WTC11 (cell line): ENCODE measurements around the gene TOX2. TPM values are rescaled to one million over a fixed set of nuclear protein-coding genes. Genes with fewer than 3 reads are reported as not detected.

Experiments
- ATAC-seq: fragments of 200-7000 bp; cut with Tn5 transposase; 2 replicates; pipeline ENCODE4 v1.10.0; 2021; ENCODE audit warnings: mild to moderate bottlenecking, moderate library complexity
- CTCF ChIA-PET: fragments of 300-600 bp; sonication (Branson Sonifier 250); formaldehyde crosslinking; loops from one replicate; lab custom pipeline; 2021; ENCODE audit warnings: antibody characterized with exemption; lab: Charles Lee
- POLR2A ChIA-PET: fragments of 350-600 bp; sonication (Branson Sonifier 250); formaldehyde crosslinking; loops from one replicate; lab custom pipeline; 2021; ENCODE audit warnings: antibody characterized with exemption; lab: Charles Lee
- DNase-seq: peaks from one replicate; pipeline ENCODE4 v3.0.0; 2021; ENCODE audit warnings: low spot score
- H3K27ac Mint-ChIP-seq: 2 replicates; pipeline ENCODE4 v1.8.0; 2021; ENCODE audit warnings: mixed read lengths
- H3K27me3 Mint-ChIP-seq: 2 replicates; pipeline ENCODE4 v1.8.0; 2021; ENCODE audit warnings: low read depth, mild to moderate bottlenecking, moderate library complexity, mixed read lengths
- H3K36me3 Mint-ChIP-seq: 2 replicates; pipeline ENCODE4 v1.8.0; 2021; ENCODE audit warnings: mixed read lengths
- H3K4me1 Mint-ChIP-seq: 2 replicates; pipeline ENCODE4 v1.8.0; 2022; ENCODE audit warnings: mixed read lengths
- H3K4me3 Mint-ChIP-seq: 2 replicates; pipeline ENCODE4 v1.8.0; 2021; ENCODE audit warnings: mild to moderate bottlenecking, moderate library complexity, mixed read lengths
- H3K9me3 Mint-ChIP-seq: 2 replicates; pipeline ENCODE4 v1.8.0; 2021; ENCODE audit warnings: mixed read lengths
- AR ChIP-seq: fragments of 250-450 bp; sonication (Bioruptor Pico); IDR thresholded peaks from 2 replicates; pipeline ENCODE4 v1.9.0; 2021; ENCODE audit warnings: mild to moderate bottlenecking
- CREB1 ChIP-seq: sonication (generic); formaldehyde crosslinking; IDR thresholded peaks from 2 replicates; pipeline ENCODE4 v1.8.0; 2023; ENCODE audit warnings: mild to moderate bottlenecking, missing genetic modification reagents
- E2F1 ChIP-seq: sonication (generic); formaldehyde crosslinking; IDR thresholded peaks from 2 replicates; pipeline ENCODE4 v1.8.0; 2022; ENCODE audit warnings: mild to moderate bottlenecking, missing genetic modification reagents
- FOXP1 ChIP-seq: sonication (generic); formaldehyde crosslinking; IDR thresholded peaks from 2 replicates; pipeline ENCODE4 v1.8.0; 2022; ENCODE audit warnings: missing genetic modification reagents, mild to moderate bottlenecking, moderate library complexity, borderline replicate concordance
- GABPB1 ChIP-seq: sonication (generic); formaldehyde crosslinking; IDR thresholded peaks from 2 replicates; pipeline ENCODE4 v1.8.1; 2023; ENCODE audit warnings: mild to moderate bottlenecking, missing genetic modification reagents
- IRF2 ChIP-seq: sonication (generic); formaldehyde crosslinking; IDR thresholded peaks from 2 replicates; pipeline ENCODE4 v1.8.0; 2022; ENCODE audit warnings: low read depth, missing genetic modification reagents, borderline replicate concordance
- JAZF1 ChIP-seq: fragments of 250-450 bp; sonication (Bioruptor Pico); IDR thresholded peaks from 2 replicates; pipeline ENCODE4 v1.9.0; 2021; ENCODE audit warnings: moderate library complexity, mild to moderate bottlenecking, inconsistent platforms
- JUN ChIP-seq: sonication (generic); formaldehyde crosslinking; IDR thresholded peaks from 2 replicates; pipeline ENCODE4 v1.8.0; 2023; ENCODE audit warnings: mild to moderate bottlenecking, missing genetic modification reagents
- MLX ChIP-seq: sonication (generic); formaldehyde crosslinking; IDR thresholded peaks from 2 replicates; pipeline ENCODE4 v1.8.1; 2023; ENCODE audit warnings: mild to moderate bottlenecking, missing genetic modification reagents, moderate library complexity
- MYBL2 ChIP-seq: sonication (generic); formaldehyde crosslinking; IDR thresholded peaks from 2 replicates; pipeline ENCODE4 v1.8.1; 2023; ENCODE audit warnings: mild to moderate bottlenecking, moderate library complexity, missing genetic modification reagents
- NR3C1 ChIP-seq: sonication (generic); formaldehyde crosslinking; conservative IDR thresholded peaks from 2 replicates; pipeline ENCODE4 v1.8.1; 2023; ENCODE audit warnings: low read depth, mild to moderate bottlenecking, missing genetic modification reagents
- OVOL2 ChIP-seq: fragments of 250-450 bp; sonication (Bioruptor Pico); IDR thresholded peaks from 2 replicates; pipeline ENCODE4 v1.9.0; 2021; ENCODE audit warnings: mild to moderate bottlenecking, borderline replicate concordance
- SOX15 ChIP-seq: fragments of 250-450 bp; sonication (Bioruptor Pico); IDR thresholded peaks from 2 replicates; pipeline ENCODE4 v1.9.0; 2021; ENCODE audit warnings: mild to moderate bottlenecking
- STAT6 ChIP-seq: sonication (generic); formaldehyde crosslinking; conservative IDR thresholded peaks from 2 replicates; pipeline ENCODE4 v1.8.1; 2023; ENCODE audit warnings: mild to moderate bottlenecking, low read depth, missing genetic modification reagents, moderate library complexity
- ZBTB43 ChIP-seq: sonication (generic); formaldehyde crosslinking; IDR thresholded peaks from 2 replicates; pipeline ENCODE4 v1.8.1; 2023; ENCODE audit warnings: mild to moderate bottlenecking, missing genetic modification reagents
- ZNF281 ChIP-seq: sonication (generic); formaldehyde crosslinking; IDR thresholded peaks from 2 replicates; pipeline ENCODE4 v1.8.0; 2023; ENCODE audit warnings: mild to moderate bottlenecking, missing genetic modification reagents
- ZNF416 ChIP-seq: fragments of 250-450 bp; sonication (Bioruptor Pico); IDR thresholded peaks from 2 replicates; pipeline ENCODE4 v1.9.0; 2021; ENCODE audit warnings: mild to moderate bottlenecking, inconsistent platforms
- ZSCAN18 ChIP-seq: fragments of 250-450 bp; sonication (Bioruptor Pico); IDR thresholded peaks from 2 replicates; pipeline ENCODE4 v2.1.2; 2022; ENCODE audit warnings: mild to moderate bottlenecking, moderate library complexity
- total RNA-seq: library from RNA; stranded (reverse); gene quantifications from 3 replicates; pipeline ENCODE4 v1.2.3, GENCODE V29; 2021

TOX2 gene
- total RNA-seq, 1 experiment from 2014 or later: 3.4 TPM

- TF ChIP-seq E2F1 (CRISPR knock-in tag) (no peak), MYBL2 (CRISPR knock-in tag) (no peak), ZSCAN18 (CRISPR knock-in tag) (no peak), ZBTB43 (CRISPR knock-in tag) (no peak), JAZF1 (no peak), CREB1 (CRISPR knock-in tag) (no peak), NR3C1 (CRISPR knock-in tag) (no peak), SOX15 (CRISPR knock-in tag) (no peak), JUN (CRISPR knock-in tag) (no peak), MLX (CRISPR knock-in tag) (no peak), AR (CRISPR knock-in tag) (no peak)
Measured at GRCh38 chr20:44099832-44100231, 185.2 kb downstream of the TOX2 start (continued).

GRCh38 chr20:44102582-44102981, 187.9 kb downstream of the TOX2 start:
- ATAC-seq: no peak
- Mint-ChIP-seq H3K36me3 (peaks cover 4% of the 10 kb centered on the region), H3K27me3 (peaks cover 16% of the 10 kb centered on the region), H3K9me3 (peaks cover 19% of the 10 kb centered on the region), H3K4me3 (no peak overlapping the region), H3K4me1 (no peaks in the 10 kb centered on the region), H3K27ac (no peak overlapping the region)
- ChIA-PET POLR2A (no interaction called here), CTCF (no interaction called here)
- DNase-seq: no peak
- no peak for TF ChIP-seq OVOL2 (CRISPR knock-in tag)
- TF ChIP-seq IRF2 (CRISPR knock-in tag): no peak
- TF ChIP-seq FOXP1 (CRISPR knock-in tag): no peak
- TF ChIP-seq ZSCAN18 (CRISPR knock-in tag): no peak
- TF ChIP-seq ZNF281 (CRISPR knock-in tag): no peak
- no peak for TF ChIP-seq ZNF416 (CRISPR knock-in tag)
- TF ChIP-seq GABPB1 (CRISPR knock-in tag): no peak
- no peak for TF ChIP-seq SOX15 (CRISPR knock-in tag)
- no peak for TF ChIP-seq ZBTB43 (CRISPR knock-in tag)
- no peak for TF ChIP-seq STAT6 (CRISPR knock-in tag)
